Activated T-cell treated with anti-CD3 and anti-CD28 coated beads for 4 hours (primary cell): ENCODE measurements around the gene CEP112.
"Not testable (repeated sequence)": the region's sequence is repeated elsewhere in the genome, so short reads cannot be mapped to it uniquely, and the experiment has no call there.

ENCODE experiments used
- DNase-seq: peaks from one replicate; pipeline ENCODE4 v3.0.0-alpha.2; 2020

Gene CEP112

GRCh38 chr17:65865715-65866425 lies 326.1 kb downstream of the CEP112 start:
- DNase-seq: no peak

- DNase-seq: no peak
Measured at GRCh38 chr17:65864394-65864793, 327.5 kb downstream of the CEP112 start.

- DNase-seq: no peak
Measured at GRCh38 chr17:65857718-65858117, 334.2 kb downstream of the CEP112 start.

- DNase-seq: no peak
Measured at GRCh38 chr17:65856865-65857264, 335.1 kb downstream of the CEP112 start.

GRCh38 chr17:65855675-65856074 lies 336.3 kb downstream of the CEP112 start:
- no peak for DNase-seq

GRCh38 chr17:65855245-65855644 lies 336.7 kb downstream of the CEP112 start:
- no peak for DNase-seq

- no peak for DNase-seq
Measured at GRCh38 chr17:65853816-65854215, 338.1 kb downstream of the CEP112 start.

- no peak for DNase-seq
Measured at GRCh38 chr17:65852911-65853310, 339.0 kb downstream of the CEP112 start.

GRCh38 chr17:65851965-65852736 lies 339.8 kb downstream of the CEP112 start:
- DNase-seq: no peak

GRCh38 chr17:65850486-65850885 lies 341.4 kb downstream of the CEP112 start:
- DNase-seq: no peak

GRCh38 chr17:65848751-65849150 lies 343.2 kb downstream of the CEP112 start:
- no peak for DNase-seq

- DNase-seq: no peak
Measured at GRCh38 chr17:65841089-65841488, 350.8 kb downstream of the CEP112 start.

- not testable (repeated sequence) for DNase-seq
Measured at GRCh38 chr17:65837232-65837631, 354.7 kb downstream of the CEP112 start.

GRCh38 chr17:65833214-65833613 lies 358.7 kb downstream of the CEP112 start:
- DNase-seq: no peak

GRCh38 chr17:65830356-65830755 lies 361.6 kb downstream of the CEP112 start:
- DNase-seq: no peak

- not testable (repeated sequence) for DNase-seq
Measured at GRCh38 chr17:65826577-65826976, 365.4 kb downstream of the CEP112 start.

- no peak for DNase-seq
Measured at GRCh38 chr17:65824901-65825300, 367.0 kb downstream of the CEP112 start.

GRCh38 chr17:65823713-65824112 lies 368.2 kb downstream of the CEP112 start:
- no peak for DNase-seq

- DNase-seq: no peak
Measured at GRCh38 chr17:65820811-65821210, 371.1 kb downstream of the CEP112 start.

GRCh38 chr17:65820306-65820705 lies 371.6 kb downstream of the CEP112 start:
- DNase-seq: no peak

- no peak for DNase-seq
Measured at GRCh38 chr17:65819810-65820209, 372.1 kb downstream of the CEP112 start.

GRCh38 chr17:65817951-65818350 lies 374.0 kb downstream of the CEP112 start:
- DNase-seq: no peak

GRCh38 chr17:65814418-65814817 lies 377.5 kb downstream of the CEP112 start:
- DNase-seq: no peak

- no peak for DNase-seq
Measured at GRCh38 chr17:65813306-65813705, 378.6 kb downstream of the CEP112 start.
